GM19372 (cell line): ENCODE data around the gene FAM237A.

ENCODE experiments used
- ATAC-seq: cut with Tn5 transposase; IDR thresholded peaks from one replicate; pipeline ENCODE4 v1.9.1; 2021; ENCODE audit warnings: mild to moderate bottlenecking, low read depth, moderate library complexity; ENCODE audit not compliant: unreplicated experiment

Gene FAM237A

GRCh38 chr2:206688453-206688852, 46.2 kb downstream of the FAM237A start:
- no peak for ATAC-seq

- ATAC-seq, result no peak
These were observed 46.7 kb downstream of the FAM237A start for GRCh38 chr2:206688990-206689389.

- ATAC-seq, result no peak
These were observed 50.7 kb downstream of the FAM237A start for GRCh38 chr2:206692971-206693370.

GRCh38 chr2:206693399-206694137, 51.3 kb downstream of the FAM237A start:
- ATAC-seq, result peak; percentile 80

GRCh38 chr2:206696910-206697309, 54.6 kb downstream of the FAM237A start:
- ATAC-seq, result no peak

GRCh38 chr2:206698811-206699210, 56.5 kb downstream of the FAM237A start:
- ATAC-seq, result no peak
